Neural progenitor cell (in vitro differentiated cells): ENCODE measurements around the gene VKORC1. TPM values are rescaled to one million over a fixed set of nuclear protein-coding genes. Genes with fewer than 3 reads are reported as not detected.

Experiments used
- DNase-seq: peaks from one replicate; pipeline ENCODE4 v3.0.0-alpha.2; 2016; ENCODE audit warnings: low spot score
- H2AFZ ChIP-seq: fragments of 200-600 bp; sonication (generic); replicated peaks from 2 replicates; pipeline ENCODE4 v1.6.1; 2016; ENCODE audit warnings: antibody characterized with exemption
- H3F3A ChIP-seq: fragments of 200-600 bp; sonication (generic); 2 replicates; pipeline ENCODE4 v1.6.1; 2016; ENCODE audit warnings: antibody characterized with exemption, low read depth
- H3K27ac ChIP-seq: fragments of 200-600 bp; sonication (generic); 2 replicates; pipeline ENCODE4 v1.5.1; 2016; ENCODE audit warnings: mild to moderate bottlenecking
- H3K27me3 ChIP-seq: fragments of 200-600 bp; sonication (generic); 2 replicates; pipeline ENCODE4 v1.6.1; 2016; ENCODE audit warnings: mild to moderate bottlenecking, moderate library complexity
- H3K36me3 ChIP-seq: fragments of 200-600 bp; sonication (generic); 2 replicates; pipeline ENCODE4 v1.5.1; 2016
- H3K4me1 ChIP-seq: fragments of 200-600 bp; sonication (generic); 2 replicates; pipeline ENCODE4 v1.6.1; 2016; ENCODE audit warnings: mixed run types
- H3K4me2 ChIP-seq: fragments of 200-600 bp; sonication (generic); 2 replicates; pipeline ENCODE4 v1.6.1; 2016
- H3K4me3 ChIP-seq: fragments of 200-600 bp; sonication (generic); 2 replicates; pipeline ENCODE4 v1.5.1; 2016
- H3K79me2 ChIP-seq: fragments of 200-600 bp; sonication (generic); 2 replicates; pipeline ENCODE4 v1.6.1; 2016; ENCODE audit warnings: low read depth
- H3K9ac ChIP-seq: fragments of 200-600 bp; sonication (generic); 2 replicates; pipeline ENCODE4 v1.6.1; 2016
- H3K9me3 ChIP-seq: fragments of 200-600 bp; sonication (generic); 2 replicates; pipeline ENCODE4 v1.5.1; 2016; ENCODE audit warnings: low read depth
- H4K20me1 ChIP-seq: fragments of 200-600 bp; sonication (generic); 2 replicates; pipeline ENCODE4 v1.6.1; 2016; ENCODE audit warnings: low read depth
- H3K27ac Mint-ChIP-seq: 3 replicates; pipeline ENCODE4 v1.8.0; 2021; ENCODE audit warnings: mixed read lengths
- H3K27me3 Mint-ChIP-seq: 2 replicates; pipeline ENCODE4 v1.8.0; 2022; ENCODE audit warnings: low read depth, mild to moderate bottlenecking, inconsistent platforms, moderate library complexity, mixed read lengths; ENCODE audit not compliant: insufficient read depth
- H3K36me3 Mint-ChIP-seq: 3 replicates; pipeline ENCODE4 v1.8.0; 2021; ENCODE audit warnings: mixed read lengths
- H3K4me1 Mint-ChIP-seq: 3 replicates; pipeline ENCODE4 v1.8.0; 2021; ENCODE audit warnings: mixed read lengths
- H3K4me3 Mint-ChIP-seq: 3 replicates; pipeline ENCODE4 v1.8.0; 2021; ENCODE audit warnings: mild to moderate bottlenecking, moderate library complexity, mixed read lengths
- H3K9me3 Mint-ChIP-seq: 3 replicates; pipeline ENCODE4 v1.8.0; 2020; ENCODE audit warnings: mixed read lengths
- CTCF ChIP-seq: fragments of 200-600 bp; sonication (generic); IDR thresholded peaks from 2 replicates; pipeline ENCODE4 v1.5.1; 2017; ENCODE audit warnings: antibody characterized with exemption, mild to moderate bottlenecking
- EZH2 ChIP-seq: fragments of 200-600 bp; sonication (generic); IDR thresholded peaks from 2 replicates; pipeline ENCODE4 v1.6.1; 2017; ENCODE audit warnings: antibody characterized with exemption, mild to moderate bottlenecking, moderate library complexity
- EZH2phosphoT487 ChIP-seq: fragments of 200-600 bp; sonication (generic); IDR thresholded peaks from 2 replicates; pipeline ENCODE4 v1.6.1; 2017; ENCODE audit warnings: antibody characterized with exemption
- total RNA-seq: library from RNA; depleted of rRNA; stranded (reverse); fragments of >200 nt; gene quantifications from 2 replicates; pipeline ENCODE4 v1.2.3, GENCODE V29; 2015; ENCODE audit warnings: low replicate concordance

VKORC1 gene
- total RNA-seq, 1 donor from 2014 or later, result 95.9 TPM

- no peak overlapping the region for H3K27ac ChIP-seq
- no peak for TF ChIP-seq EZH2
- TF ChIP-seq EZH2phosphoT487, result no peak
- no peak for TF ChIP-seq CTCF
- no peaks in the 10 kb centered on the region for H3K36me3 ChIP-seq
- Mint-ChIP-seq H3K4me3 (peak overlapping the region; percentile 99), H3K27me3 (peaks cover 14% of the 10 kb centered on the region), H3K9me3 (no peaks in the 10 kb centered on the region), H3K4me1 (peaks cover 21% of the 10 kb centered on the region), H3K27ac (peak overlapping the region; percentile 98), H3K36me3 (peaks cover 3% of the 10 kb centered on the region)
- peaks cover 28% of the 10 kb centered on the region for H4K20me1 ChIP-seq
- peak overlapping the region; percentile 91 for H3K4me2 ChIP-seq
- no peaks in the 10 kb centered on the region for H3K27me3 ChIP-seq
- DNase-seq, result peak; percentile 28
- H3K4me1 ChIP-seq, result peaks cover 14% of the 10 kb centered on the region
- H3K9ac ChIP-seq, result peak overlapping the region; percentile 82
- H2AFZ ChIP-seq, result no peak overlapping the region
- peaks cover 83% of the 10 kb centered on the region for H3K79me2 ChIP-seq
- peaks cover 24% of the 10 kb centered on the region for H3F3A ChIP-seq
- peak overlapping the region; percentile 77 for H3K4me3 ChIP-seq
- no peaks in the 10 kb centered on the region for H3K9me3 ChIP-seq
Measured at GRCh38 chr16:31071861-31072260, 22.7 kb downstream of the VKORC1 start.

GRCh38 chr16:31067342-31067741 lies 27.3 kb downstream of the VKORC1 start:
- no peaks in the 10 kb centered on the region for H3K9me3 ChIP-seq
- H3K4me1 Mint-ChIP-seq, result peaks cover 14% of the 10 kb centered on the region
- no peaks in the 10 kb centered on the region for H3K9me3 Mint-ChIP-seq
- peaks cover 7% of the 10 kb centered on the region for H3K4me1 ChIP-seq
- no peak for TF ChIP-seq EZH2
- no peak for TF ChIP-seq EZH2phosphoT487
- no peak for TF ChIP-seq CTCF
- H3K36me3 ChIP-seq, result no peaks in the 10 kb centered on the region
- H3K4me3 Mint-ChIP-seq, result no peak overlapping the region
- H3K27me3 ChIP-seq, result no peaks in the 10 kb centered on the region
- H3K27ac ChIP-seq, result no peak overlapping the region
- H3K27me3 Mint-ChIP-seq, result peaks cover 12% of the 10 kb centered on the region
- peaks cover 52% of the 10 kb centered on the region for H4K20me1 ChIP-seq
- H3K36me3 Mint-ChIP-seq, result peaks cover 21% of the 10 kb centered on the region
- no peak for DNase-seq
- H3K4me2 ChIP-seq, result no peak overlapping the region
- no peaks in the 10 kb centered on the region for H3F3A ChIP-seq
- H3K4me3 ChIP-seq, result no peak overlapping the region
- no peak overlapping the region for H3K27ac Mint-ChIP-seq
- no peak overlapping the region for H2AFZ ChIP-seq
- H3K9ac ChIP-seq, result no peak overlapping the region
- peaks cover 72% of the 10 kb centered on the region for H3K79me2 ChIP-seq

DNA sequence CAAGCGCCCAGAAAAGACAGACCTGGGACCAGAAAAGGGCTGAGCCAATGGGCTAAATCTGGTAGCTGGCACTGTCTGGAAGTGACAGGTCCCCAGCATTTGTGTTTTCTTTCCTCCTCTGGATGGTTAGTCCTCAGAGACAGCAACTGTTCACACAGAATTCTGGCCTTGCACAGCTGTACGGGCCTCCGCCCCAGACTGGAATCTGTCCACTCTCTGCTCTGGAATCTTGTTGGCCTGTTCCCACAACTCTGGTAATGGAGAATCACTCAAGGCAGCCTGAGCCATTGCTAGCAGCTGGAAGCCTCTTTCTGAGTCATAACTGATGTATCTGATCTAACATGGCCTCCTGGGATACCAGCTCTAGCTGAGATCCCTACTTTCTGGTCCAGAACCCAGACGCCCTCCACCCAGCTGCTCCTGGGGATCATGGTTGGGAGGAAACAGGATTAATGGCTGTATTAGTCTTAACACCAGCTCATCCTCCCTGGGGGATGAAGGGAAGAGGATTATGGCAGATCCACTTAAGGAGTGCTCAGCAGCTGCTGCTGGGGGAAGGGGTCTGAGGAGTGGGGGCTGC lies 29.6 kb downstream of the VKORC1 start:
- Histone ChIP-seq H3K36me3 (no peaks in the 10 kb centered on the region), H3K27me3 (no peaks in the 10 kb centered on the region), H3K79me2 (peaks cover 49% of the 10 kb centered on the region), H3K9me3 (no peaks in the 10 kb centered on the region), H3K9ac (no peak overlapping the region), H3F3A (no peaks in the 10 kb centered on the region), H3K27ac (no peak overlapping the region), H2AFZ (no peak overlapping the region), H3K4me1 (no peaks in the 10 kb centered on the region), H4K20me1 (peaks cover 52% of the 10 kb centered on the region), H3K4me3 (no peak overlapping the region), H3K4me2 (no peak overlapping the region)
- Mint-ChIP-seq H3K4me3 (peak overlapping the region; percentile 48), H3K9me3 (no peaks in the 10 kb centered on the region), H3K4me1 (peaks cover 3% of the 10 kb centered on the region), H3K27ac (peak overlapping the region; percentile 76), H3K36me3 (peaks cover 27% of the 10 kb centered on the region), H3K27me3 (peaks cover 13% of the 10 kb centered on the region)
- peak; percentile 61 for DNase-seq
- peak; percentile 73 for TF ChIP-seq EZH2phosphoT487
- TF ChIP-seq CTCF, result no peak
